Measurements from ENCODE around the gene NEDD4L.
"Not testable (repeated sequence)": the region's sequence is repeated elsewhere in the genome, so short reads cannot be mapped to it uniquely, and the experiment has no call there.

Gene NEDD4L

GRCh38 chr18:58158459-58158858, 114.4 kb downstream of the NEDD4L start:
- no peak for DNase-seq

GRCh38 chr18:58161659-58162058, 117.6 kb downstream of the NEDD4L start:
- no peak for DNase-seq

- no peak for DNase-seq
Measured at GRCh38 chr18:58162127-58162526, 118.1 kb downstream of the NEDD4L start.

- no peak for DNase-seq
Measured at GRCh38 chr18:58163004-58163590, 119.1 kb downstream of the NEDD4L start.

- no peak for DNase-seq
Measured at GRCh38 chr18:58166278-58166844, 122.3 kb downstream of the NEDD4L start.

- DNase-seq, result no peak
Measured at GRCh38 chr18:58167073-58167472, 123.0 kb downstream of the NEDD4L start.

- no peak for DNase-seq
Measured at GRCh38 chr18:58168221-58168620, 124.2 kb downstream of the NEDD4L start.

- DNase-seq, result no peak
Measured at GRCh38 chr18:58168993-58169392, 125.0 kb downstream of the NEDD4L start.

GRCh38 chr18:58169472-58169871, 125.4 kb downstream of the NEDD4L start:
- no peak for DNase-seq

- DNase-seq, result not testable (repeated sequence)
Measured at GRCh38 chr18:58170036-58170435, 126.0 kb downstream of the NEDD4L start.

- no peak for DNase-seq
Measured at GRCh38 chr18:58172031-58172430, 128.0 kb downstream of the NEDD4L start.

- DNase-seq, result no peak
Measured at GRCh38 chr18:58174285-58174684, 130.3 kb downstream of the NEDD4L start.

GRCh38 chr18:58175122-58175785, 131.2 kb downstream of the NEDD4L start:
- DNase-seq, result no peak

GRCh38 chr18:58175786-58176176, 131.8 kb downstream of the NEDD4L start:
- no peak for DNase-seq

- DNase-seq, result no peak
Measured at GRCh38 chr18:58177004-58177717, 133.1 kb downstream of the NEDD4L start.

- DNase-seq, result no peak
Measured at GRCh38 chr18:58177896-58178470, 134.0 kb downstream of the NEDD4L start.

GRCh38 chr18:58178511-58178910, 134.5 kb downstream of the NEDD4L start:
- no peak for DNase-seq

- no peak for DNase-seq
Measured at GRCh38 chr18:58180172-58180571, 136.1 kb downstream of the NEDD4L start.

- DNase-seq, result peak; percentile 7
Measured at GRCh38 chr18:58180738-58181353, 136.8 kb downstream of the NEDD4L start.

GRCh38 chr18:58181988-58182387, 138.0 kb downstream of the NEDD4L start:
- DNase-seq, result no peak

GRCh38 chr18:58183226-58183625, 139.2 kb downstream of the NEDD4L start:
- no peak for DNase-seq

- no peak for DNase-seq
Measured at GRCh38 chr18:58186258-58186948, 142.4 kb downstream of the NEDD4L start.
